Measurements from ENCODE around the gene NTM.

Gene NTM

DNA sequence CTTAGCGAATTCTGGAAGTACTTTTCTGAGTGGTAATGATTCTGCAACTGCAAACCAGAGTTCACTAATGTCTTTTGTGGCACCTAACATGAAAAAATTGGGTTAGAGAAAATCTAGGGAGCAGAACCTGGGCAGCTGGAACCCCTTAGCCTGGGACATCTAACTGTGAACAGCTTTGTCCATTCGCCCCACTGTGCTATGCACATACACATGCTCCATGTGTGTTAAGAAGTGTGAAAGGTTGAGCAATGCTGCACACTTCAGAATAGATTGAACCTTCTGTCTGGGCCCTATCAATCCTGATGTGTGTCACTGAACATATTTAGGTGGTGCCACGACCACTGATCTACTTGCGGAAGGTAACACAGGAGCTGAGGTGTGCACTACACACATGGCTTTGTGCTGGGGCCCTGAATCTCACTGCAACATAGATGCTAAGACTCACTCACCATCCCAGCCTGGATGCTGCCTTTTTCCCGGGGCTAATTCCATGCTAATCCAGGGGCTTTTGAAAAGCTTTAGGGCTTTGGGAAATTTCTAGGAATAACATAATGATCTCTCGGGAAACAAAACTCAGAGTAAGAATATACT is 976.2 kb downstream of the NTM start:
- no peaks in the 10 kb centered on the region for H4K20me1 ChIP-seq (ENCODE audit: insufficient read depth, low read length, poor library complexity, severe bottlenecking)
- no peak overlapping the region for H3K9ac ChIP-seq (ENCODE audit: low read depth, low read length, poor library complexity, severe bottlenecking)
- TF ChIP-seq, protein P1, sequence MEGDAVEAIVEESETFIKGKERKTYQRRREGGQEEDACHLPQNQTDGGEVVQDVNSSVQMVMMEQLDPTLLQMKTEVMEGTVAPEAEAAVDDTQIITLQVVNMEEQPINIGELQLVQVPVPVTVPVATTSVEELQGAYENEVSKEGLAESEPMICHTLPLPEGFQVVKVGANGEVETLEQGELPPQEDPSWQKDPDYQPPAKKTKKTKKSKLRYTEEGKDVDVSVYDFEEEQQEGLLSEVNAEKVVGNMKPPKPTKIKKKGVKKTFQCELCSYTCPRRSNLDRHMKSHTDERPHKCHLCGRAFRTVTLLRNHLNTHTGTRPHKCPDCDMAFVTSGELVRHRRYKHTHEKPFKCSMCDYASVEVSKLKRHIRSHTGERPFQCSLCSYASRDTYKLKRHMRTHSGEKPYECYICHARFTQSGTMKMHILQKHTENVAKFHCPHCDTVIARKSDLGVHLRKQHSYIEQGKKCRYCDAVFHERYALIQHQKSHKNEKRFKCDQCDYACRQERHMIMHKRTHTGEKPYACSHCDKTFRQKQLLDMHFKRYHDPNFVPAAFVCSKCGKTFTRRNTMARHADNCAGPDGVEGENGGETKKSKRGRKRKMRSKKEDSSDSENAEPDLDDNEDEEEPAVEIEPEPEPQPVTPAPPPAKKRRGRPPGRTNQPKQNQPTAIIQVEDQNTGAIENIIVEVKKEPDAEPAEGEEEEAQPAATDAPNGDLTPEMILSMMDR (conservative IDR thresholded peaks at IDR 0.05; ENCODE audit: low read length), result no peak
- no peak for TF ChIP-seq EZH2phosphoT487 (IDR thresholded peaks at IDR 0.05; ENCODE audit: borderline replicate concordance)

DNA sequence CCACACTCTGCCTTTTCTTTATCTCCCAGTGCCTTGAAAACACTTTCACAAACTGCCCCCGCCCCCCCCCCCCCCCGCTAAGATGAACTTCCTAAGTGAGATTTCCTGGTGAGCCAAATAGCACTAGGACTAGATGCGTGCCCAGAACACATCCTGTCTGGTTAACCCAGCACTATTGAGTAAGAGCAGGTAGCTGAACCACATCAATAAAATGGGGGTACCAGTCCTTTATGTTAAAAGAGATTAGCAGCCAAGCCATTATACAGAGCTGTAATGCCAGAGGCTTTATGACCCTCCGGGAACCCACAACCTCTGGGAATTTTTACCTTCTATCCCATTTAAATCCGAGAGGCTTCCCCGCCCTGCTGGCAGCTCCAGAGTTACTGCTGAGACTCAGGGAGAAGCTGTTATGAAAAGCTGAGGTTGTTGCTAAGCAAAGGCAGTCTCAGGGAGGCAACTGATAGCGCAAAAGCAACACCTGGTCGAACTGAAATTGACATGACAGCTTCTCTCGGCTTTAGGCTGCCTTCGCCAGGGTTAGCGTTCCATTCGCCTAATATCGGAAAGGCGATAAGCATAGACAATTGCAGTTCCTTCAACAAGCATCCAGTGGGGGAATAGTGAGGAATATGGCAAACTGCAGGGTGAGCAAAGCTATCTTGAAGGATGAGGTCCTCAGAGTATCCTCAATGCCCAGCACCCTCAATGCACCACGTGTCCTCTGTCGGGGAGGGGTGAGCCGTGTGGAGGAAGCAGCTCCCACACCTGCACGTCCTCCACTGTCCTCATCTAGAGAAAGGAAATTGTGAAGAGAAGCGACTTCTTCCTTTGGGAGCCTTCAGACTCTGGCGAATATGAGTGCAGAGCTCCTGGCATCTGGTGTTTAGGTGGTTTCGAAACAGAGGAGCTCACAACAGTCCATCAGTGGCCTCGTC is 977.0 kb downstream of the NTM start:
- Histone ChIP-seq H3F3A (ENCODE audit: low read depth) (no peaks in the 10 kb centered on the region), H3K4me3 (ENCODE audit: low read length, poor library complexity, severe bottlenecking) (no peak overlapping the region), H3K4me1 (ENCODE audit: insufficient read depth, low read length, poor library complexity, severe bottlenecking) (no peaks in the 10 kb centered on the region), H3K9me3 (ENCODE audit: insufficient read depth, low read depth, low read length) (no peaks in the 10 kb centered on the region; the same call in 1 of the 2 replicates), H3K36me3 (ENCODE audit: insufficient read depth, low read length) (no peaks in the 10 kb centered on the region), H3K4me2 (ENCODE audit: low read depth, low read length, poor library complexity, severe bottlenecking) (no peak overlapping the region), H3K27me3 (ENCODE audit: insufficient read depth, low read length, poor library complexity, severe bottlenecking) (no peaks in the 10 kb centered on the region), H2AFZ (ENCODE audit: low read length) (no peak overlapping the region), H3K9ac (ENCODE audit: low read depth, low read length, poor library complexity, severe bottlenecking) (no peak overlapping the region), H4K20me1 (ENCODE audit: insufficient read depth, low read length, poor library complexity, severe bottlenecking) (no peaks in the 10 kb centered on the region), H3K79me2 (ENCODE audit: insufficient read depth, low read length) (no peaks in the 10 kb centered on the region), H3K9me2 (replicated peaks; ENCODE audit: low read depth, low read length) (no peaks in the 10 kb centered on the region)
- TF ChIP-seq, protein P1 (conservative IDR thresholded peaks at IDR 0.05; ENCODE audit: low read length), result no peak
- TF ChIP-seq EZH2phosphoT487 (IDR thresholded peaks at IDR 0.05; ENCODE audit: borderline replicate concordance), result no peak

More for the DNA sequence above, 976.2 kb downstream of the NTM start:
- no peaks in the 10 kb centered on the region for H3K4me1 ChIP-seq (ENCODE audit: insufficient read depth, low read length, poor library complexity, severe bottlenecking)
- no peaks in the 10 kb centered on the region for H3K36me3 ChIP-seq (ENCODE audit: insufficient read depth, low read length)
- no peaks in the 10 kb centered on the region for H3F3A ChIP-seq (ENCODE audit: low read depth)
- H3K4me3 ChIP-seq (ENCODE audit: low read length, poor library complexity, severe bottlenecking), result no peak overlapping the region
- no peak overlapping the region for H3K4me2 ChIP-seq (ENCODE audit: low read depth, low read length, poor library complexity, severe bottlenecking)
- no peaks in the 10 kb centered on the region for H3K79me2 ChIP-seq (ENCODE audit: insufficient read depth, low read length)
- H3K27me3 ChIP-seq (ENCODE audit: insufficient read depth, low read length, poor library complexity, severe bottlenecking), result no peaks in the 10 kb centered on the region
- no peak overlapping the region for H2AFZ ChIP-seq (ENCODE audit: low read length)
- H3K9me3 ChIP-seq (ENCODE audit: insufficient read depth, low read depth, low read length), result no peaks in the 10 kb centered on the region; the same call in 1 of the 2 replicates
- no peaks in the 10 kb centered on the region for H3K9me2 ChIP-seq (replicated peaks; ENCODE audit: low read depth, low read length)

DNA sequence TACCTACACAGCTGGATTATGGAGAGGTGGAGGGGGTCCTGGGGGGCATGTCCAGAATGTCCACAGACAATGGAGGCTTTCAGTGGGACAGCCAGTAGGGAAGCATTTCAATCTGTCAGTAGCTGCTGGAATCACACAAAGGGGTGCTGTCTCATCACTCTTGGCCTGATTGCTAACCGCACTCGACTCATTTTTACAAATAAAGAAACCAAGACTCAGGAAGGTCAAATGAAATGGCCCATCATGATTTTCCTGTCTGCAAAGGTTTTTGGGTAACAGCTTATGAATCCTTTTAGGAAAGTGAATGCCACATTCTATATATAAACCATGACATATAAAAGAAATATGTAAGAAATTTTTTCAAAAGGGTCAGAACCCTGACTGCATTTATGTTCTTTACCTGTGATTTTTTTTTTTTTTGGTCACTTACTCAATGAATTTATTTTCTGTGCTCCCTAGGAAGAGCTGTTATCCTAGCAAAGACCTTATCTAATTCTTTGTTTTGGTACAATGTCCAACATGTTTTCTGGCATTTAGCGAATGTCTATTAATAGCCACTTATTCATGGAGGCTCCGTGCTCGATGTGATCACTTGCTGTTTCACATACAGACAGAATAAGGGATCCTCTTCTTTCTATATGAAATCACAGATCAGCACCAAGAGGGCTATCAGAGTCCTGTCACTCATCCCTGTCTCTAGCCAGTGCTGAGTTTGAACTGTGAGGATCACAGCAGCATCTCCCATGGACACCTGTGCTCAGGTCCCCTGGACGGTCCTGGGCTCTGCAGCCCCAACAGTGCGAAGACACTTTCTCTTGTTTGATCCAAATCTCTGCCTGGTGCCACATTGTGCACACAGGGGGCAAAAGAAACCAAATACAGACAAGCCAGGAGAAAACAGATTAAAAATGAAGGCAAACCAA is 979.7 kb downstream of the NTM start:
- H3K27me3 ChIP-seq (ENCODE audit: insufficient read depth, low read length, poor library complexity, severe bottlenecking), result no peaks in the 10 kb centered on the region
- no peaks in the 10 kb centered on the region for H3K4me1 ChIP-seq (ENCODE audit: insufficient read depth, low read length, poor library complexity, severe bottlenecking)
- H3K9me3 ChIP-seq (ENCODE audit: insufficient read depth, low read depth, low read length), result no peaks in the 10 kb centered on the region; the same call in 1 of the 2 replicates
- H3K9ac ChIP-seq (ENCODE audit: low read depth, low read length, poor library complexity, severe bottlenecking), result no peak overlapping the region
- no peak overlapping the region for H3K4me3 ChIP-seq (ENCODE audit: low read length, poor library complexity, severe bottlenecking)
- TF ChIP-seq, protein P1 (conservative IDR thresholded peaks at IDR 0.05; ENCODE audit: low read length), result no peak
- no peak for TF ChIP-seq EZH2phosphoT487 (IDR thresholded peaks at IDR 0.05; ENCODE audit: borderline replicate concordance)
- H3F3A ChIP-seq (ENCODE audit: low read depth), result no peaks in the 10 kb centered on the region
- H3K79me2 ChIP-seq (ENCODE audit: insufficient read depth, low read length), result no peaks in the 10 kb centered on the region
- H3K9me2 ChIP-seq (replicated peaks; ENCODE audit: low read depth, low read length), result no peaks in the 10 kb centered on the region
- H3K36me3 ChIP-seq (ENCODE audit: insufficient read depth, low read length), result no peaks in the 10 kb centered on the region
- no peak overlapping the region for H3K4me2 ChIP-seq (ENCODE audit: low read depth, low read length, poor library complexity, severe bottlenecking)
- no peak overlapping the region for H2AFZ ChIP-seq (ENCODE audit: low read length)
- no peaks in the 10 kb centered on the region for H4K20me1 ChIP-seq (ENCODE audit: insufficient read depth, low read length, poor library complexity, severe bottlenecking)

Measured in Loucy (cell line).